ENCODE data around the gene TOX2. TPM values are rescaled to one million over a fixed set of nuclear protein-coding genes. Genes with fewer than 3 reads are reported as not detected.

The TOX2 gene
- total RNA-seq, 1 experiment from 2014 or later = 117 TPM

DNA sequence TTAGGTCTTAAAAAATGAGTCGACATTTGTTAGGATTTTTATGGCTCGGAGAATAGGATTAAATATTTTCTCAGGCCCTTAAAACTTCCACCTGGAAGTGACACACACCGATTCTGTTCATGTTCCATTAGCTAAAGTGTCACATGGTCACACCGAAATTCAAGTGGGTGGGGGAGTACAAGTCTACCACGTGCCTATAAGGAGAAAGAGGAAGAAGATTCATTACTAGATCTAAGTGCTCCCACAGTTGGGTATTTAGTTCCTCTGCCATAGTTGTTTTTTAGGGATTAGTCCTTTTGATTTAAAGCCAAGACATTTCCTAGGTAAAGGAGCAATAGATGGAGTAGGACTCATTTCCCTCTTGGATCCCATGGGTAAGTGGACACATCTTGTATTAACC lies 4.9 kb upstream of the TOX2 start:
- Histone ChIP-seq H3K27ac (ENCODE audit: low read depth, low read length, poor library complexity, severe bottlenecking) (no peak overlapping the region), H3K36me3 (ENCODE audit: insufficient read depth, low read length, poor library complexity, severe bottlenecking) (no peaks in the 10 kb centered on the region), H3K4me1 (ENCODE audit: insufficient read depth, low read length, poor library complexity, severe bottlenecking) (peaks cover 4% of the 10 kb centered on the region), H3K27me3 (replicated peaks; ENCODE audit: insufficient read depth, low read depth, low read length, poor library complexity) (no peaks in the 10 kb centered on the region), H3K9me3 (ENCODE audit: low read depth, low read length, poor library complexity, severe bottlenecking) (peaks cover 23% of the 10 kb centered on the region), H3K4me3 (ENCODE audit: low read depth, low read length, poor library complexity, severe bottlenecking) (no peak overlapping the region)
- TF ChIP-seq EZH2 (IDR thresholded peaks at IDR 0.05; ENCODE audit: borderline replicate concordance, low read depth, low read length, poor library complexity, severe bottlenecking) = no peak
- TF ChIP-seq, protein P1, sequence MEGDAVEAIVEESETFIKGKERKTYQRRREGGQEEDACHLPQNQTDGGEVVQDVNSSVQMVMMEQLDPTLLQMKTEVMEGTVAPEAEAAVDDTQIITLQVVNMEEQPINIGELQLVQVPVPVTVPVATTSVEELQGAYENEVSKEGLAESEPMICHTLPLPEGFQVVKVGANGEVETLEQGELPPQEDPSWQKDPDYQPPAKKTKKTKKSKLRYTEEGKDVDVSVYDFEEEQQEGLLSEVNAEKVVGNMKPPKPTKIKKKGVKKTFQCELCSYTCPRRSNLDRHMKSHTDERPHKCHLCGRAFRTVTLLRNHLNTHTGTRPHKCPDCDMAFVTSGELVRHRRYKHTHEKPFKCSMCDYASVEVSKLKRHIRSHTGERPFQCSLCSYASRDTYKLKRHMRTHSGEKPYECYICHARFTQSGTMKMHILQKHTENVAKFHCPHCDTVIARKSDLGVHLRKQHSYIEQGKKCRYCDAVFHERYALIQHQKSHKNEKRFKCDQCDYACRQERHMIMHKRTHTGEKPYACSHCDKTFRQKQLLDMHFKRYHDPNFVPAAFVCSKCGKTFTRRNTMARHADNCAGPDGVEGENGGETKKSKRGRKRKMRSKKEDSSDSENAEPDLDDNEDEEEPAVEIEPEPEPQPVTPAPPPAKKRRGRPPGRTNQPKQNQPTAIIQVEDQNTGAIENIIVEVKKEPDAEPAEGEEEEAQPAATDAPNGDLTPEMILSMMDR (conservative IDR thresholded peaks at IDR 0.05; ENCODE audit: low read depth, low read length) = no peak
- intact Hi-C loops (cut with micrococcal nuclease; ENCODE audit: unreplicated experiment) = no loop called here
- no peak for DNase-seq (ENCODE audit: low spot score)
- ChIA-PET CTCF (no interaction called here), POLR2A (ENCODE audit: low non-redundant PET) (no interaction called here)
- BruUV-seq (replicated peaks) = no TSS peak

DNA sequence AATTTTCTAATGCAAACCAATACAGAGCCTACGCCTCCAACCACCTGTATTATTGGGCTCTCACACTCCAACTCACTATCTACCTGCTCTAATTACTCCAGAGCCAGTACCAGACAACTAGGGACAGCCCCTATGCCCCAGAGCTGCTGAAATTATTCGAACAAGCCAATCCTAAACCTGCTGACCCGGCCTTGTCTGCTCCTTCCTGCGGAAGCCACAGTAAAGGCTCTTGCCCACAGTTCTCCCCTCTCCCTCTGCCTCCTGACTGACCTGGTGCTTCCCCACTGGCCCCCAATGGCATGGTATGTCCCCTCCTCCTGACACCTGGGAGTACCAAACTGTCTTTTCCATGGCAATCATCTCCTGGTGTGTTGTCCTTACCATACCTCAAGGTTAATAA lies 4.1 kb upstream of the TOX2 start:
- Histone ChIP-seq H3K36me3 (ENCODE audit: insufficient read depth, low read length, poor library complexity, severe bottlenecking) (no peaks in the 10 kb centered on the region), H3K4me1 (ENCODE audit: insufficient read depth, low read length, poor library complexity, severe bottlenecking) (peaks cover 4% of the 10 kb centered on the region), H3K4me3 (ENCODE audit: low read depth, low read length, poor library complexity, severe bottlenecking) (no peak overlapping the region), H3K27me3 (replicated peaks; ENCODE audit: insufficient read depth, low read depth, low read length, poor library complexity) (no peaks in the 10 kb centered on the region), H3K9me3 (ENCODE audit: low read depth, low read length, poor library complexity, severe bottlenecking) (peaks cover 23% of the 10 kb centered on the region), H3K27ac (ENCODE audit: low read depth, low read length, poor library complexity, severe bottlenecking) (no peak overlapping the region)
- CTCF ChIA-PET = no interaction called here
- TF ChIP-seq EZH2 (IDR thresholded peaks at IDR 0.05; ENCODE audit: borderline replicate concordance, low read depth, low read length, poor library complexity, severe bottlenecking) = no peak
- TF ChIP-seq, protein P1 (conservative IDR thresholded peaks at IDR 0.05; ENCODE audit: low read depth, low read length) = no peak
- no peak for DNase-seq (ENCODE audit: low spot score)
- POLR2A ChIA-PET (ENCODE audit: low non-redundant PET) = no interaction called here
- intact Hi-C loops (cut with micrococcal nuclease; ENCODE audit: unreplicated experiment) = no loop called here
- BruUV-seq (replicated peaks) = no TSS peak

DNA sequence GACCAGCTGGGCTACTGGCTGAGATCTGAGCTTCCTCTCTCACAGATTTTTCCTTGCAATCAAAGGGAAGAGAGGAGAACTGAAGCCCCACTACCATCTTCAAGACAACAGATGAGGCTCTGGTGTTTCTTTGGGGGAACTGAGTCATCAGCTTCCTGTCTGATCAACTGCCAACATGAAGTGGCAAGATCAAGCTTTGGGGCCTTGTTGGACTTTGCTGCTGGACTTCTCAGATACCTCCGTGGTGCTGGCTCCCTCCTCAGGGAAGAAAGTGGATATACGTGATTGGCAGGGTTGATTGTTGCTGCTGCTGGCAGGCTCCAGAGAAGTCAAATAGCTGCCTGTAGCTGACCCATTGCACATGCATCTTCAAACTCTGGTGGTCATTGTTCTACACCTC lies 3.6 kb upstream of the TOX2 start:
- DNase-seq (ENCODE audit: low spot score) = no peak
- ChIA-PET POLR2A (ENCODE audit: low non-redundant PET) (no interaction called here), CTCF (no interaction called here)
- H3K4me3 ChIP-seq (ENCODE audit: low read depth, low read length, poor library complexity, severe bottlenecking) = no peak overlapping the region
- no TSS peak for BruUV-seq (replicated peaks)
- no peak overlapping the region for H3K27ac ChIP-seq (ENCODE audit: low read depth, low read length, poor library complexity, severe bottlenecking)
- no peaks in the 10 kb centered on the region for H3K36me3 ChIP-seq (ENCODE audit: insufficient read depth, low read length, poor library complexity, severe bottlenecking)
- H3K4me1 ChIP-seq (ENCODE audit: insufficient read depth, low read length, poor library complexity, severe bottlenecking) = peaks cover 4% of the 10 kb centered on the region
- H3K27me3 ChIP-seq (replicated peaks; ENCODE audit: insufficient read depth, low read depth, low read length, poor library complexity) = no peaks in the 10 kb centered on the region
- no peak for TF ChIP-seq EZH2 (IDR thresholded peaks at IDR 0.05; ENCODE audit: borderline replicate concordance, low read depth, low read length, poor library complexity, severe bottlenecking)
- TF ChIP-seq, protein P1 (conservative IDR thresholded peaks at IDR 0.05; ENCODE audit: low read depth, low read length) = no peak
- intact Hi-C loops (cut with micrococcal nuclease; ENCODE audit: unreplicated experiment) = no loop called here
- H3K9me3 ChIP-seq (ENCODE audit: low read depth, low read length, poor library complexity, severe bottlenecking) = peaks cover 23% of the 10 kb centered on the region

All from A673 (cell line).